Activated CD8-positive, alpha-beta memory T cell treated with anti-CD3 and anti-CD28 coated beads, Interleukin-2, amount 10 ng/mL, durations not matched to agents 7 days and 5 days (primary cell): ENCODE data around the gene EPB41L2. TPM values are rescaled to one million over a fixed set of nuclear protein-coding genes. Genes with fewer than 3 reads are reported as not detected.

Source experiments
- ATAC-seq: fragments of 150-1000 bp; cut with Tn5 transposase; one replicate; pipeline ENCODE4 v1.10.0; 2021; ENCODE audit warnings: moderate library complexity
- CTCF ChIA-PET: fragments of 350-600 bp; sonication (Branson Sonifier 250); formaldehyde crosslinking; loops from one replicate; lab custom pipeline; 2021; ENCODE audit warnings: antibody characterized with exemption; lab: Charles Lee
- DNase-seq: peaks from one replicate; pipeline ENCODE4 v3.0.0-alpha.2; 2020
- H3K27ac Mint-ChIP-seq: one replicate; pipeline ENCODE4 v1.8.0; 2021; ENCODE audit warnings: mild to moderate bottlenecking, mixed read lengths
- H3K27me3 Mint-ChIP-seq: one replicate; pipeline ENCODE4 v1.8.0; 2021; ENCODE audit warnings: mixed read lengths
- H3K36me3 Mint-ChIP-seq: one replicate; pipeline ENCODE4 v1.8.0; 2021; ENCODE audit warnings: mild to moderate bottlenecking, mixed read lengths
- H3K4me1 Mint-ChIP-seq: one replicate; pipeline ENCODE4 v1.8.0; 2021; ENCODE audit warnings: mixed read lengths
- H3K4me3 Mint-ChIP-seq: one replicate; pipeline ENCODE4 v1.8.0; 2021; ENCODE audit warnings: mild to moderate bottlenecking, moderate library complexity, mixed read lengths
- H3K9me3 Mint-ChIP-seq: one replicate; pipeline ENCODE4 v1.8.0; 2022; ENCODE audit warnings: low read depth, mixed read lengths
- total RNA-seq, 2 experiments: library from RNA; stranded (reverse); gene quantifications; one replicate each; pipeline ENCODE4 v1.2.3, GENCODE V29; 2021

EPB41L2 gene
- total RNA-seq, 2 experiments from 2014 or later = 32.8 to 58.0 TPM

GRCh38 chr6:130852844-130853554 lies 210.0 kb downstream of the EPB41L2 start:
- CTCF ChIA-PET = no interaction called here
- no peak overlapping the region for H3K27ac Mint-ChIP-seq
- ATAC-seq = no peak
- no peak overlapping the region for H3K4me3 Mint-ChIP-seq
- H3K36me3 Mint-ChIP-seq = no peaks in the 10 kb centered on the region
- H3K9me3 Mint-ChIP-seq = no peaks in the 10 kb centered on the region
- H3K27me3 Mint-ChIP-seq = no peaks in the 10 kb centered on the region
- H3K4me1 Mint-ChIP-seq = peaks cover 12% of the 10 kb centered on the region
- DNase-seq = no peak

GRCh38 chr6:130851026-130851425 lies 212.0 kb downstream of the EPB41L2 start:
- ATAC-seq = no peak
- Mint-ChIP-seq H3K4me3 (no peak overlapping the region), H3K9me3 (no peaks in the 10 kb centered on the region), H3K27ac (no peak overlapping the region), H3K27me3 (no peaks in the 10 kb centered on the region), H3K4me1 (peaks cover 12% of the 10 kb centered on the region), H3K36me3 (no peaks in the 10 kb centered on the region)
- DNase-seq = no peak
- CTCF ChIA-PET = interaction anchor here (0.9 to 1.4 kb wide), 4 partner anchors 12 to 529 kb away, joined by 3 to 7 read pairs (median 3); no protein-coding TSS in a partner anchor

- no peaks in the 10 kb centered on the region for H3K27me3 Mint-ChIP-seq
- H3K27ac Mint-ChIP-seq = no peak overlapping the region
- H3K9me3 Mint-ChIP-seq = no peaks in the 10 kb centered on the region
- CTCF ChIA-PET = interaction anchor here (0.8 kb wide), 1 partner anchor 22 kb away, joined by 3 read pairs; no protein-coding TSS in a partner anchor
- H3K4me3 Mint-ChIP-seq = no peak overlapping the region
- ATAC-seq (no peak), DNase-seq (no peak)
- H3K36me3 Mint-ChIP-seq = no peaks in the 10 kb centered on the region
- H3K4me1 Mint-ChIP-seq = peaks cover 12% of the 10 kb centered on the region
These were observed 213.5 kb downstream of the EPB41L2 start for GRCh38 chr6:130849594-130849993.

- ATAC-seq (peak; percentile 99), DNase-seq (peak; percentile 80)
- Mint-ChIP-seq H3K27ac (no peak overlapping the region), H3K4me3 (no peak overlapping the region), H3K36me3 (no peaks in the 10 kb centered on the region), H3K27me3 (no peaks in the 10 kb centered on the region), H3K4me1 (peaks cover 12% of the 10 kb centered on the region), H3K9me3 (no peaks in the 10 kb centered on the region)
- CTCF ChIA-PET = interaction anchor here (0.8 kb wide), 1 partner anchor 23 kb away, joined by 3 read pairs; no protein-coding TSS in a partner anchor
These were observed 214.1 kb downstream of the EPB41L2 start for GRCh38 chr6:130848945-130849344.

GRCh38 chr6:130847001-130847910 lies 215.8 kb downstream of the EPB41L2 start:
- no peak overlapping the region for H3K4me3 Mint-ChIP-seq
- ATAC-seq = no peak
- H3K4me1 Mint-ChIP-seq = peaks cover 12% of the 10 kb centered on the region
- H3K36me3 Mint-ChIP-seq = no peaks in the 10 kb centered on the region
- CTCF ChIA-PET = interaction anchor here (1.3 to 1.7 kb wide), 2 partner anchors 25 to 525 kb away, joined by 5 read pairs; no protein-coding TSS in a partner anchor
- no peaks in the 10 kb centered on the region for H3K27me3 Mint-ChIP-seq
- no peaks in the 10 kb centered on the region for H3K9me3 Mint-ChIP-seq
- no peak overlapping the region for H3K27ac Mint-ChIP-seq
- no peak for DNase-seq

GRCh38 chr6:130846501-130846900 lies 216.5 kb downstream of the EPB41L2 start:
- no peak overlapping the region for H3K27ac Mint-ChIP-seq
- CTCF ChIA-PET = interaction anchor here (1.3 to 1.7 kb wide), 2 partner anchors 25 to 524 kb away, joined by 5 read pairs; no protein-coding TSS in a partner anchor

GRCh38 chr6:130843575-130844320 lies 219.3 kb downstream of the EPB41L2 start:
- CTCF ChIA-PET = interaction anchor here (0.9 to 1.8 kb wide), 11 partner anchors 28 to 797 kb away, joined by 3 to 6 read pairs (median 4); partner anchors contain the start of gene TMEM200A
- H3K4me1 Mint-ChIP-seq = peaks cover 4% of the 10 kb centered on the region
- H3K36me3 Mint-ChIP-seq = no peaks in the 10 kb centered on the region
- DNase-seq = no peak
- no peaks in the 10 kb centered on the region for H3K27me3 Mint-ChIP-seq
- H3K27ac Mint-ChIP-seq = no peak overlapping the region
- ATAC-seq = peak; percentile 76
- H3K4me3 Mint-ChIP-seq = no peak overlapping the region
- H3K9me3 Mint-ChIP-seq = no peaks in the 10 kb centered on the region

More at GRCh38 chr6:130846501-130846900, 216.5 kb downstream of the EPB41L2 start:
- Mint-ChIP-seq H3K4me1 (peaks cover 12% of the 10 kb centered on the region), H3K36me3 (no peaks in the 10 kb centered on the region), H3K27me3 (no peaks in the 10 kb centered on the region), H3K9me3 (no peaks in the 10 kb centered on the region), H3K4me3 (no peak overlapping the region)
- DNase-seq (no peak), ATAC-seq (no peak)

GRCh38 chr6:130841128-130841728 lies 221.8 kb downstream of the EPB41L2 start:
- CTCF ChIA-PET = interaction anchor here (1.2 kb wide), 1 partner anchor 139 kb away, joined by 3 read pairs; no protein-coding TSS in a partner anchor
- no peaks in the 10 kb centered on the region for H3K27me3 Mint-ChIP-seq
- DNase-seq (no peak), ATAC-seq (no peak)
- H3K4me3 Mint-ChIP-seq = no peak overlapping the region
- H3K36me3 Mint-ChIP-seq = no peaks in the 10 kb centered on the region
- H3K27ac Mint-ChIP-seq = no peak overlapping the region
- H3K9me3 Mint-ChIP-seq = no peaks in the 10 kb centered on the region
- no peaks in the 10 kb centered on the region for H3K4me1 Mint-ChIP-seq

- Mint-ChIP-seq H3K4me1 (no peaks in the 10 kb centered on the region), H3K4me3 (no peak overlapping the region), H3K27ac (no peak overlapping the region), H3K27me3 (no peaks in the 10 kb centered on the region), H3K9me3 (no peaks in the 10 kb centered on the region), H3K36me3 (no peaks in the 10 kb centered on the region)
- DNase-seq (no peak), ATAC-seq (peak; percentile 27)
- CTCF ChIA-PET = no interaction called here
These were observed 223.0 kb downstream of the EPB41L2 start for GRCh38 chr6:130840050-130840449.

- DNase-seq (no peak), ATAC-seq (no peak)
- H3K27ac Mint-ChIP-seq = no peak overlapping the region
- no peak overlapping the region for H3K4me3 Mint-ChIP-seq
- CTCF ChIA-PET = no interaction called here
- H3K27me3 Mint-ChIP-seq = no peaks in the 10 kb centered on the region
- no peaks in the 10 kb centered on the region for H3K9me3 Mint-ChIP-seq
- no peaks in the 10 kb centered on the region for H3K4me1 Mint-ChIP-seq
- no peaks in the 10 kb centered on the region for H3K36me3 Mint-ChIP-seq
These were observed 223.7 kb downstream of the EPB41L2 start for GRCh38 chr6:130839379-130839778.

GRCh38 chr6:130838951-130839350 lies 224.1 kb downstream of the EPB41L2 start:
- Mint-ChIP-seq H3K9me3 (no peaks in the 10 kb centered on the region), H3K4me3 (no peak overlapping the region), H3K4me1 (no peaks in the 10 kb centered on the region), H3K27me3 (no peaks in the 10 kb centered on the region), H3K36me3 (no peaks in the 10 kb centered on the region), H3K27ac (no peak overlapping the region)
- no peak for ATAC-seq
- no peak for DNase-seq
- CTCF ChIA-PET = no interaction called here

- ATAC-seq = no peak
- H3K36me3 Mint-ChIP-seq = no peaks in the 10 kb centered on the region
These were observed 224.7 kb downstream of the EPB41L2 start for GRCh38 chr6:130838250-130838860.

More at GRCh38 chr6:130838250-130838860, 224.7 kb downstream of the EPB41L2 start:
- no peak for DNase-seq
- Mint-ChIP-seq H3K9me3 (no peaks in the 10 kb centered on the region), H3K4me3 (no peak overlapping the region), H3K27me3 (no peaks in the 10 kb centered on the region), H3K27ac (no peak overlapping the region), H3K4me1 (no peaks in the 10 kb centered on the region)
- CTCF ChIA-PET = interaction anchor here (1.2 kb wide), 1 partner anchor 516 kb away, joined by 4 read pairs; no protein-coding TSS in a partner anchor
